Left renal pelvis (tissue), 4 donors: ENCODE measurements around the gene GTPBP4. TPM values are rescaled to one million over a fixed set of nuclear protein-coding genes. Genes with fewer than 3 reads are reported as not detected.
"Not testable (repeated sequence)": the region's sequence is repeated elsewhere in the genome, so short reads cannot be mapped to it uniquely, and the experiment has no call there.

Source experiments
- DNase-seq, 4 donors: peaks; one replicate each; pipeline ENCODE4 v3.0.0-alpha.2; 2013; ENCODE audit warnings: low read depth in 4 of 4, low spot score in 3 of 4
- polyA plus RNA-seq, 4 donors: library from polyadenylated mRNA; unstranded; fragments of 120-200 nt; gene quantifications; one replicate each; pipeline ENCODE4 v1.2.1, GENCODE V29; 2013; ENCODE audit not compliant: insufficient read length in 4 of 4

Gene GTPBP4
- polyA plus RNA-seq, 4 donors: 48.1 to 72.3 (median 66.2) TPM

DNA sequence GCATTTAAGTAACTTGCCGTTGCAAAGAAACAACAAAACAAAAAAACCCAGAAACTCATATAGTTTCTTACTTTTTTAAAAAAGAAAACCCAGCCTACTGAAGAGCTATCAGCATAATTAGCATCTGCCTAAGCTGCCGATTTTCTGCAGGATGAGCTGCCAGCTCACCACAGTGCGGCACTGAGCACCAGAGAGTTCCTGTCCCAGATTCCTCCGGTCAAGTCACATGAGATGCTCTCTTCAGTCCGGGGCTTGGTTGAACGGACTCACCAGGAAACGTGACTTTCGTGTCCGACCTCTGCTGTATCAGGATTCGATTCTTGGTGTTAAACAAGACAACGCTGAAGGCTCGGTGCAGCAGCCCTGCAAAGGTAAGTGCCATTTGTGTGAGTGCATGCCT lies 34.2 kb downstream of the GTPBP4 start:
- no peak for DNase-seq

DNA sequence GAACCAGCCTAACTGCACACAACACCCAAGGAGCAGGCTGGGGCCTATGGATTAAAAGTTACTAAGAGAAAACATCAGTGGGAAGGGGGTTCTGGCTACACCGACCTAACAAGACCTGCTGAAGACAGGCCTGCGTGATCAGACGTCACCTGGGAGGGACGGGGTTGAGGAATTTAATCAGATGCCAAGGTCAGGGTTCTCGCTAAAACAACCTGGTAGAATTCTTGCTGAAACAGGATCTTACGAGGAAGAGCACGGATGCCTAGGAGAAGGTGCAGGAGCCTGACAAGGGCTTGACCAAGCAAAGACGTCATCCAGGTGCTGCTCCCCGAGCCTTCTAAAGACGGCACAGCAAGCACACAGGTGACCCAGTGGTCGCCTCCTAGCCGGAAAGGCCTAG lies 35.9 kb downstream of the GTPBP4 start:
- DNase-seq: no peak

DNA sequence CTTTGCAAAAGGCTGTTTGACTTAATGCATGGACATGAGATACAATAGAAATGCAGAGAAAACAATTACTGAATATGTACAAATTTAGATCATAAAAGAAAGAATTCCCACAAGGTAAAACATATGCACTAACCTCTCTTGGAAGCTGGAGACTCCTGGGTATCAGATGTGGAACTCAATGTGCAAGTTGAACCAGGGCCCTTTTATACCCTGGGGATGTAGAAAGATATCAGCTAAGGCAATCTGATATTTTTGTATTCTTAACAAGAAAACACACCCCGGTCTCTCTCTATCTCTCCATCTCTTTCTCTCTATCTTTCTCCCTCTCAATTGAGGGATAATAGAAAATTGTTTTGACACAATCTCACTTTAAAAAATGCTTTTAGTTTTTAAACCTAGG lies 37.4 kb downstream of the GTPBP4 start, which contains the start of gene IDI2:
TSS of gene IDI2 (minus strand) at position 177 of the 400 bp plus-strand sequence. CDS start 1,136 bp downstream, outside the sequence.
- no peak for DNase-seq

DNA sequence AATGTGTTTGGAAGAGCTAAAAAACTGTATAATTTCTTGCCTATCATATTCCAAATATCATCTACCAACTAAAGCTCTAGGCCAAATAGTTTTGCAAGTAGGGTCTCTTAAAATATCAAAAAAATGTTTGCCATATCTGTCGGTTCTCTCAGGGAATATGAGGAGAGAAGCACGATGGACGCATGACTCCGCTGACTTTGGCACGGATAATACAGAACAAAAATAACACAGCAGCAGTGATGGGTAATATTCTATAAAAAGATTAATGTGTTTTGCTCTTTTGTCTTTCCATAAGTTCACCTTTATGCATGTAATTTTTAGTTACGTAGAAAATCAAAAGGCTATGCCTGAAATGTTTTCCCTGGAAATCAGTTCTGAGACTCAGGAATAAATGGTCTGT lies 38.3 kb downstream of the GTPBP4 start:
- no peak for DNase-seq

DNA sequence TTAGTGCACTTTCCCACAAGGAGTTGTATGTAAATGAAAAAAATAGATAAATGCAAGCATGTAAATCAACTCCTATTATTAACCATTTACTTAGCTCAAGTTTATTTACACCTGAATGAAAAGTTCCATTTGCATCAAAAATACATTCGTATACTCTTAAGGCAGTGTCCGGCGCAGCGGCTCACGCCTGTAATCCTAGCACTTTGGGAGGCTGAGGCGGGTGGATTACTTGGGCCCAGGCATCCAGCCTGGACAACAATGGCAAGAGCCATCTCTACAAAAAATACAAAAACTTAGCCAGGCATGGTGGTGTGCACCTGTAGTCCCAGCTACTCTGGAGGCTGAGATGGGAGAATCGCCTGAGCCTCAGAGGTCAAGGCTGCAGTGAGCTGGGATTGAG lies 41.6 kb downstream of the GTPBP4 start:
- no peak for DNase-seq

DNA sequence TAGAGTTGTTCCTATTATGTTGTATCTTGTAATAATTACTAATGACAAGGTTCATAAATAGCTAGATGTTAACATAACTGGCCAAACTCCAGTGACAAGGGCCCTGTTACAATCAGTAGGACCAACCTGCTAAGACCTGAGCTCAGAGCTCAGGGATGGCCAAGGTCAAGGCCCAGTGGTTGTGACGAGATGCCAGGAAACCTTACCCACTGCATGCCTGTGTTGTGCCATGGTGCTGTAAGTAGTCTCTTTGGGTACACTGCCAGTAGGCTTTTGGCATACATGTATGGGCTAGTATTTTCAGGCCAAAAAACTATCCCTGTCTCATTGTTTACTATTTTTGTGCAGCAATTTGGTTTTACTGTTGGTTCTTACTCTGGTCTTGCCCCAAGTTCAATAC lies 45.4 kb downstream of the GTPBP4 start:
- no peak for DNase-seq

DNA sequence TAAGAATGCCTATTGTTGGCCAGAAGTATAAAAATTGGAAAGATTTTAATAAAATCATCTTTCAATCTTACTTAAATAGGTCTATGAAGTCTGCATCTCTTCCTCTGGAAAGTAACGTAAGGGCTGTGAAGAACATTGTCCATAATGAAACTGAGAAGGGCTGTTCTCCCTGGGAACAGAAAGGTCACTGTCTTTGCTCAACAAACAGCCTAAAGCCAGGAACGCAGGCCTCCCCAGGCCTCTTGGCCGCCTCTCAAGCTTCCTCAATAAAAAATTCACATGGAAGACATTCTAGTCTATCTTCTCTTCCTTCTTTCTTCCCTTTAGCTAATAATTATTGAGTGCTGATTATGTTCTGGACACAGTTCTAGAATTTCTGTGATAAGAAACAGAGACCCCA lies 46.5 kb downstream of the GTPBP4 start:
- no peak for DNase-seq

DNA sequence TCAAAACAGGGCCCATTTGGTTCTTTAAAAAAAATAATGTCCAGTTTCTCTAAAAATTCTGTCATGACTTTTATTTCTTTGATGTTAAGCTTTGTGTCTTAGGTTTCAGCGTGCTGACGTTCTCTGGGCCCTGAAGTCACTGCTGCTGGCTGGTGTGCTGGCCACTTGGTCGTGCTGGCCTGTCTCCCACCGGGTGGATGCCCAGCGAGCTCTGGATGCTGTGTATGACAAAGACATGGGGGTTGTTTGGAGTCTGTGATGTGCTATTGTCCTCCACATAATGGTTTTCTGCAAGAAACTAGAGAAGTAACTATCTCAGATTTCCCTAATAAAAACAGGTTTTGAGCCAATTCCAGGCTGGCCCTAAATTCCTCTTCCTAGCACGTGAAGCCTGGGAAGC lies 47.0 kb downstream of the GTPBP4 start:
- no peak for DNase-seq

DNA sequence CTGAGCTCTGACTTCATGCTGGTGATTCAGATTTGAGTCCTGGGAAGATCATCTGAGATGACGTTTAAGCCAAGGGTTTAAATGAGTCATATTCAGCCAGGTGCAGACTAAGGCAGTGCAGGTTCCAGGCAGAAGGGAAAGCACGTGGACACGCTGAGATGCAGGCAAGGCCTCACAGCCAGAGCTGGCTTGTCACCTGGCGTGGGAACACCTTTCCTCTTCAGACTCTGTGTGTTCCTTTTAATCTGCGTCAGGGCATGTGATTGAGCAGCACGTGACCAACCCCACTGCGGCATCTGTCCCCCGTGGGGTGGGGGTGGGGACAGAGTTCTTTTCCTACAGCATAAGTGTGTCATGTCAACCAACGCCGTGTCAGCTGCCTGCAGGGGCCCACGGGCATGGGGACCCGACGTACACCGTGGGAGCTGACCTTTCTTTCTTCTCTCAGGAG lies 48.1 kb downstream of the GTPBP4 start:
- DNase-seq: no peak

DNA sequence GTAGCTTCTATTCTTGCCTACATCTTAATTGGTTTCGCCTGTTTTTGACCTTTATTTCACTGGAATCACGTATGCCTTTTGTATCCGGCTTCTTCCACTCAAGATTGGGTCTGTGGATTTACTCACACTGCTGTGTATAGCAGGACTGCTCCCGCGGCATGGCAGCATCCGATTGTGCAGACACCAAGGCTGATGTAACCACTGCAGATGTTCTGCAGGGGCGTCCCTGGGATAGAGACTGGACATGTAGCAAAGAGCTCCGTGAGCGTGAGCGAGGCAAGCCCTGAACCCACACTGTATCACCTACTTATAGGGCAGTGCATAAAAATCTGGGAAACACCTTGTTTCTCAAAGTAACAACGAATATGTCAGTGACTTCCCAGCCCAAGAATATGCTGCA lies 48.9 kb downstream of the GTPBP4 start:
- DNase-seq: no peak

DNA sequence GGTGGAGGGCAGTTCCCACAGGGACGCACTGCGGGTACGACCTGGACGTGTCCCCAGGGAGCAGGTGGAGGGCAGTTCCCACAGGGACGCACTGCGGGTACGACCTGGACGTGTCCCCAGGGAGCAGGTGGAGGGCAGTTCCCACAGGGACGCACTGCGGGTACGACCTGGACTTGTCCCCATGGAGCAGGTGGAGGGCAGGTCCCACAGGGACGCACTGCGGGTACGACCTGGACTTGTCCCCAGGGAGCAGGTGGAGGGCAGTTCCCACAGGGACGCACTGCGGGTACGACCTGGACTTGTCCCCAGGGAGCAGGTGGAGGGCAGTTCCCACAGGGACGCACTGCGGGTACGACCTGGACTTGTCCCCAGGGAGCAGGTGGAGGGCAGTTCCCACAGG lies 50.5 kb downstream of the GTPBP4 start:
- DNase-seq: not testable (repeated sequence)

DNA sequence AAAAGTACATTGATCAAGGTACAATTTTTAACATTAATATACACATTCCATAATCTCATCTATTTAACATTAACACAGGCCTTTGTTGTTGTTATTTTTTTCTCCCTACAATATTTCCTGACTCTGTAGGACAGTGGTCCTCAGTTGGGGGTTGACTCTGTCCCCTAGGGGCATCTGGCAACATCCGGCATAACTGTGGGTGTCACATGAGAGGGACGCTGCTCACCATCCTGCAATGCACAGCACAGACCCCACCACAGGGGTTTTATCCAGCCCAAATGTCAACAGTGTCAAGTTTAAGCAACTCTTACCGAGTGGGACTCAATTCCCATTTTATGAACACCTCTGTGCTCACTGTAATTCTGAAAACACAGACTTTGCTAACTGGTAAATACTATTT lies 51.9 kb downstream of the GTPBP4 start:
- DNase-seq: no peak

DNA sequence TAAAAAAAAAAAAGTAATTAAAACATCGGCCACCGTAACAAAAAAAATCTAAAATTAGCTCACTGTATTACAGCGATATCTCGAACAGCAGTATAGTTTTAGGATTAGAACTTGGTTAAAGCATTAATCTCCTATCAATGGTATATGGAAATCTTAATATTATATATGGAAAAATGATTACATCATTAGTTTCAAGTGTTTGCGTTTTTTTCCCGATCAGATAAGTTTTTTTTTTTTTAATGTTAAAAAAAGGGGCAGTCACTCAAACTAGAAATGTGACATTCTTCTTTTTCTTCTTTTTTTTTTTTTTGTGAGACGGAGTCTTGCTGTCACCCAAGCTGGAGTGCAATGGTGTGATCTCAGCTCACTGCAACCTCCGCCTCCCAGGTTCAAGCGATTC lies 53.3 kb downstream of the GTPBP4 start:
- no peak for DNase-seq

DNA sequence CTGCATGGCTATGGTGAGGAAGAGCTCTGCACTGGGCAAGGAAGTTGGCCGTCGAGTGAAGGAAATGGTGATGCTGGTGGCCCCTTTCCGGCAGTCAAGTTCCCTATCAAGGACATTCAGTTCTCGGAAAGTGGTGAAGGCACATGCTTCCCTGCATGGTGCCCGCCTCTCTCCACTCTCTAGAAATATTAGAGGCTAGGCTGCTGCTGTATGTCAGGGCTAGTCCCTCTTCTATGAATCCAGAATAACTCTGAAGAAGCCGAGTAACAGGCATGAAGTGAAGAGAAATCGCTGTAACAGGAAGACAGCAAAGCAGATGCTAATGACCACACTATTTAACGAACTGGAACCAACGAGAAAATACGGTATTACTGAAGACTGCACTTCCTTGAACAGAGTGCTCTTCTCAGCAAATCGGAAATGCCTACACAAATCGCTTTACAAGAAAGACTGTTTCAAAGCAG lies 55.3 kb downstream of the GTPBP4 start:
- DNase-seq: no peak

DNA sequence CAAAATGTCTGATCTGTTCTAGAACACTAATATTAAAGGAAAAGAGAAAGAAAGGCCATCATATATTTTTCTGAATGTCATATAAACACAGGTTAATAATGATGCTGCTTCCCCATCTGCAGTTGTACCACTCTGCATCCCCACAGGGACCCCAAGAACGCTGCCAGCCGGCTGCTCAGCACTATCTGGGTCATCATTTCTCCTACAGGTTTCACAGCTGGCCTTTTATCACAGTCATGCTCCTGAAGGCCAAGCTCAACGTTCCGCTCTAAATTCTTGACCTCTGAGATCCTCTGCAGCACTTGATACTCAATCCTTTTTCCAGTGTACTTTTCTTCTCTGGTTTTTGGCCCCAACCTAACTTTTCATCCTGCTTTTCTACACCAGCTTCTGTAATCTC lies 55.9 kb downstream of the GTPBP4 start:
- no peak for DNase-seq

DNA sequence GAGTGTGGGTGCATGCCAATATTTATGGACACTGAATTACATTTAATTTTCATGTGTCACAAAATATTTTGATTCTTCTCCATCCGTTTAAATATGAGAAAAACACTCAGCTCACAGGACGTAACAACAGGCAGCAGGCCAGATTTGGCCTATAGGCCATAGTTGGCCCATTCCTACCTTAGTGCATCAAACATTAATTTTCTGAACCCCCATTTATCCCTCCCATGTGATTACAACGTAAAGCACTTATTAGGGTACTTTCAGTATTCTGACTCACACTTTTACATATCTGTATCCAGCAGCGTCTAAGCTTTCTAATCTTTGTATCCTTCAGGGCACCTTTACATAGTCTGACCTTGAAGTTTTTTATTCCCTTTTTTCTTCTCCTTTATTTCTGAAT lies 56.7 kb downstream of the GTPBP4 start:
- no peak for DNase-seq

DNA sequence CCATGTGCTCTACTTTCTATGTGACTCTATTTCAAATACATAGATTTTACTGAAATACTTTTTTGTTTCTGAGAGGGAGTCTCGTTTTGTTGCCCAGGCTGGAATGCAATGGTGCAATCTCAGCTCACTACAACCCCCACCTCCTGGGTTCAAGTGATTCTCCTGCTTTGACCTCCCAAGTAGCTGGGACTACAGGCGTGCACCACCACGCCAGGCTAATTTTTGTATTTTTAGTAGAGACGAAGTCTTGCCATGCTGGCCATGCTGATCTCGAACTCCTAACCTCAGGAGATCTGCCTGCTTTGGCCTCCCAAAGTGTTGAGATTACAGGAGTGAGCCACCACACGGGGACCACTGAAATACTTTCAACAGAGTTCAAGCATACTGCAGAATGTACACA lies 57.2 kb downstream of the GTPBP4 start:
- no peak for DNase-seq

DNA sequence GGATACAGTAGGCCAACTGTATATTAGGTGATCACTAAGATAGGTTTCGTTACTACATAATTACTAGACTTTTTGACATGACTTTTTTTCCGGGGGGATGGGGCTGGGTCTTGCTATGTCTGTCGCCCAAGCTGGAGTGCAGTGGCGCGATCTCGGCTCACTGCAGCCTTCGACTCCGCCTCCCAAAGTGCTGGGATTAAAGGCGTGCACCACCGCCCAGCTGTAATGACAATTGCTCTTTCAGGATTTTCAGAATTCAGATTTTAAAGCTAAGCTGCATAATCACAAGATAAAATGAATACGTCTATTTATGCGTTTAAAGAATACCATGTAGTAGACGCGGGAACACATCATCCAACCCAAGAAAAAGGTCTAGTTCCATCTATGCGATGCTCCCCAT lies 59.7 kb downstream of the GTPBP4 start:
- DNase-seq: no peak

DNA sequence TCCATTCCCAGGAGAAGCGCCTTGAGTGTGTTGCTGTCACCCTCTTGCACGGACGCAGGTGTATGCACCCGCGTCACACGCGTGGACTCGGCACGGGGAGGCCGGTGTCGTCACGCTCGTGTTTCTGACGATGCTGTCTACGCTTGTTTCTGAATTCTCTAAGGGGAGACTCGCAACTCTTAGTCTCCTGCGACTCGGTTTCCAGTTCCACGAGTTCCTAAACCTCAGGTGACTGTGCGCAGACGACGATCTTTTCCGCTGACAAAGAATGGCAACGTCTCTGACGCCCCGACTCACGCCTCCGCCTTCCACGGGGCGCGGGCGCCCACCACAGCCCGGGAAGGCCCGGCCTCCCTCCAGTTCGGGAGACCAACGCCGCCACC lies 60.1 kb downstream of the GTPBP4 start:
- peak in 1 of 4 donors; percentile 25 for DNase-seq

DNA sequence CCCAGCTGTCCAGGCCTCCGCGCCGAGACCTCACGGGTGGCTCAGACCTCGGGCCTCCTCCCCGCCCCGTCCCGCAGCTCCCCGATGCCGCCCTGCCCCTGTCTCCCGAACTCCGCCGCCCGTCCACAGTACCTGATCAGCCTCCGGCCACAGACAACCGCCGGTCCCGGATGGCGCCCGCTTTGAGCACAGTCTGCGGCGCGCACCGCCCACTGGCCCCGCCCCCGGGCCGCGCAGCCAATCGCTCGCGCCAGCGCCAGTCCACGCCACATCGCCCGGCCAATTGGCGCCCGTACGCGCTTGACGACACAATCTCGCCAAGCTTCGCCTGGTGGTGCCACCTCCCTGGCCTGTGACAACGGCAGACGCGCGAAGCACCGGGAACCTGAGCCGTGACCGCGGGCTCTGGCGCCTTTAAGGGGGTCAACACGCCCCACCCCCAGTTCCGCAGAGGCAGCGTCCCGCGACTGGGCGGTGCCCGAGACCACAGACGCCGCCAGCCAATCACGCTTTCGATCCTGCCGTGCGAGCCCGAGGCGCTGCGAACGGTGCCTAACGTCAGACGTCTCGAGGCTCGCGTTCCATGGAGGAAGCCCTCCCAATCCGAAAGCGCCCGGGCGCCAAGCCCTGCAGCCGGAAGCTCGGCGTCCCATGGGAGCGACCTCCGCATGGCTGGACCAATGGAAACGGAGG lies 60.6 kb downstream of the GTPBP4 start, which contains the start of gene IDI1:
TSS of gene IDI1 (minus strand) at position 388 of the 693 bp plus-strand sequence. CDS start at position 272, 116 bp downstream.
- DNase-seq: peak; percentile 92 to 96 (median 96)

DNA sequence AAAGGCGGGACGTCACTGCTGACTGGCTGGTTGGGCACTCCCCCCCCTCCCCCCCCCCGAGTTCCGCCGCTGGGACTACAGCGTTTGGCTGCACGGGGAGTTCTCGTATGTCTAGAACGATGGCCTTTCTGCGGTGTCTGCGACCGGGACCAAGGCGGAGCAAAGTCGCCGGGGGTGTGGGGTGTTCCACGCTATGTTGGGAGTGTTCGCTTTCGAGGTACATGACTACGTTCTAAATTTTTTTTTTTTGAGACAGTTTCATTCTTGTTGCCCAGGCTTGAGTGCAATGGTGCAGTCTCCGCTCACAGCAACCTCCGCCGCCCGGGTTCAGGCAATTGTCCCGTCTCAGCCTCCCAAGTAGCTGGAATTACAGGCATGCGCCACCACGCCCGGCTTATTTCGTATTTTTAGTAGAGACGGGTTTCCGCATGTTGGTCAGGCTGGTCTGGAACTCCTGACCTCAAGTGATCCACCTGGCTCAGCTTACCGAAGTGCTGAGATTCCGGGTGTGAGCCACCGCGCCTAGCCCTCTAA lies 61.3 kb downstream of the GTPBP4 start:
- DNase-seq: peak in 1 of 4 donors; percentile 29

DNA sequence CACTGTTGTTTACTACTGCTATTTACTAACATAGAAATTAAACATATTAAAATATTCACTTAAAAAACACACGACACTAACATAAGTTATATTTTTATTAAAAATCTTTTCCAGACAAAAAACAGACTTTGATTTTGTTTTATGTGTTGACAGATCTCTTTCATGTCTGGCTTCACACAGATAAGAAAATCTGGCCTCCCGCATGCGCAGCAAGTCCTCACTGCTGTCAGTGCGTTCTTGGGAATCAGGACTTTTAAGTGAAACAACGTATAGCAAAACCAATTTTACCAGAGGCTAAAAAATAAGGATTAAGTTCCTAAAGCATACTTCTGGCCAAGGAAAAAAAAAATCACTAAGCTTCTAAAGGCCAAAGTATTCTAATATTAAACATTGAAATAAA lies 61.9 kb downstream of the GTPBP4 start:
- no peak for DNase-seq
